ENCODE results near the gene TNFAIP8L3. TPM values are rescaled to one million over a fixed set of nuclear protein-coding genes. Genes with fewer than 3 reads are reported as not detected.

The TNFAIP8L3 gene
- total and polyA plus RNA-seq, 9 of the 15 experiments (the other 6 are each of a cell fraction or from before 2014, with no cell fraction given) = 0.13 TPM; not detected in 8

DNA sequence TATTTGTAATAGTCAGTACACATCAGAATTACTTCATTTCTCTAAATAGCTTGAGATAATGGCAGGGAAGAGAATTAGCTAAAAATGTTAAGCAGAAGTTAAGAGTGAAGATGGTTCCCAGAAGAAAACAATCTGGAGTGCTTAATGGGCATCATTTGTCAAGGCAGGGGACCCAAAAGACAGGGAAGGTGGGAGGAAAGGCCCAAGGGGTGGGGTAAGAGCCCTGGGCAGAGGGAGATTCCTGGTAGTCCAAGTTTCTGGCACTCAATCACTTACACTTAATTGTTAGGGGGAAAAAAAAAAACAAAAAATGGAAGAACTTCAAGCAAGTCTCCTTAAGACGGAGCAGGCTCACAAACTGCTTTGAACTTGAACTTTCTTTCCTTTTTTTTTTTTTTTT is 28.9 kb downstream of the TNFAIP8L3 start (continued):
- TF ChIP-seq RERE (CRISPR knock-in tag; IDR thresholded peaks at IDR 0.05; ENCODE audit: borderline replicate concordance) = no peak
- TF ChIP-seq PRDM10 (IDR thresholded peaks at IDR 0.05; ENCODE audit: partially characterized antibody) = no peak
- no peak for TF ChIP-seq E2F8 (IDR thresholded peaks at IDR 0.05; ENCODE audit: low read depth, partially characterized antibody)
- TF ChIP-seq MNT (conservative IDR thresholded peaks at IDR 0.05) = no peak
- no peak for TF ChIP-seq SMARCC2 (IDR thresholded peaks at IDR 0.05; ENCODE audit: low read depth)
- TF ChIP-seq HMGN3 (IDR thresholded peaks at IDR 0.05; ENCODE audit: borderline replicate concordance, extremely low read depth, insufficient read length, low read depth, low read length) = no peak

Data from K562 (cell line).